ENCODE data around the gene JPH2.
A peak's percentile ranks its signal among the peaks of the same experiment; 100 is the strongest.

JPH2 gene

DNA sequence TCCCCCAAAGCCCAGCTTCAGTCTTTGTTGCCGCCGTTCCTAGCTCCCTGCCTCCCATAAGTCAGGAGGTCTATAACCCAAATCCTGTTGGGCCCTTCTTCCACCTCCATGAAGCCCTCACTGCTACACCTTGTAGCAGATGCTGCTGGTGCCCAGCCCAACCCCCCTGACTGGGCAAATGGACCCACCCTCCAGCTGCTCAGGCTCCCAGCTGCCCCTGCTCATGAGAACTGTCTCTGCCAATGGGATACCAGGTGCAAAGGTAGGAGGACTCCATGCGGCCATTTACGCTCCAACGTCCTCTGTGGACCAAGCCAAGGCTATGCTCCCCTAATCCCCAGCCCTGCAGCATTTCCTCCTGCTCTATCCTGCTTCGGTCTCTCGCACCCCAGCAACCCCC lies 71.8 kb downstream of the JPH2 start:
- Mint-ChIP-seq H3K4me3 (no peak overlapping the region), H3K27ac (peak overlapping the region in 1 of 2 donors; percentile 50), H3K9me3 (no peaks in the 10 kb centered on the region), H3K4me1 (peaks cover 6% of the 10 kb centered on the region), H3K27me3 (peaks cover 57% of the 10 kb centered on the region)
- ATAC-seq (no peak), DNase-seq (no peak)

DNA sequence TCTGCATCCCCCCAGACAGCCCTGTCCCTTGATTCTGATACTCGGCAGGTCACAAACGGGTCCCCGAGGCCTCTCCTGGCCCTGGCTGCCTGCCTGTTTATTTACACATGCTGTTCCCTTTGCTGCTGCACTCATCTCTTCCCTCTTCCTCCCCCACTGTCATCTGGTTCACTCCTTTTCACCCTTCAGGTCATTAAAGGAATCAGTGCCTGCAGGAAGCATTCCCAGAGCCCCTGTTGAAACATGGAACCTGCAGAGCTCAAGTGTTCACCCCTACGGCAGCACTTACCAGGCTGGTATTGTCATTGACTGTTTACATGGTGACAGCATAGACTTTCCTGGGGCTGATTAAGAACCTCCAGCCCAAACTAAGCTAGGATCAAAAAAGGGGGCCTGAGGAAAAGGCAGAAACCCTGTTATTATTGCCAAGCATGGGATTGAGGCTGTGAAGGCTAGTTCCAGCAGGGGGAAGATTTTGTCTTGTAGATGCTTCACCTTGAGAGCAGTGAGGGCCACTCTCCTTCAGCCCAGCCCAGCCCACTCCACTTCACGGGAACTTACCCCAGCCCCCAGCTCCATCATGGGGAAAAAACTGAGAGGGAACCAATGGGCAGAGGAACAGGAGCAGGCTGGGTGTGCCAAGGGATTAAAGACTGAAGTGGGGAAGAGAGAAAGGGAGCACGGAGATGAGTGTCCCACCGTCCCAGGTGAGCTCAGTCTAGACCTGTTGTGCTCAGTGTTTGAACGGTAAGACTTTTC lies 73.2 kb downstream of the JPH2 start:
- peaks cover 0 to 6% of the 10 kb centered on the region in 2 donors for H3K9me3 Mint-ChIP-seq
- ATAC-seq (no peak), DNase-seq (no peak)
- H3K27me3 Mint-ChIP-seq = peaks cover 71% of the 10 kb centered on the region
- H3K4me3 Mint-ChIP-seq = no peak overlapping the region
- H3K27ac Mint-ChIP-seq = no peak overlapping the region
- peaks cover 6% of the 10 kb centered on the region for H3K4me1 Mint-ChIP-seq

DNA sequence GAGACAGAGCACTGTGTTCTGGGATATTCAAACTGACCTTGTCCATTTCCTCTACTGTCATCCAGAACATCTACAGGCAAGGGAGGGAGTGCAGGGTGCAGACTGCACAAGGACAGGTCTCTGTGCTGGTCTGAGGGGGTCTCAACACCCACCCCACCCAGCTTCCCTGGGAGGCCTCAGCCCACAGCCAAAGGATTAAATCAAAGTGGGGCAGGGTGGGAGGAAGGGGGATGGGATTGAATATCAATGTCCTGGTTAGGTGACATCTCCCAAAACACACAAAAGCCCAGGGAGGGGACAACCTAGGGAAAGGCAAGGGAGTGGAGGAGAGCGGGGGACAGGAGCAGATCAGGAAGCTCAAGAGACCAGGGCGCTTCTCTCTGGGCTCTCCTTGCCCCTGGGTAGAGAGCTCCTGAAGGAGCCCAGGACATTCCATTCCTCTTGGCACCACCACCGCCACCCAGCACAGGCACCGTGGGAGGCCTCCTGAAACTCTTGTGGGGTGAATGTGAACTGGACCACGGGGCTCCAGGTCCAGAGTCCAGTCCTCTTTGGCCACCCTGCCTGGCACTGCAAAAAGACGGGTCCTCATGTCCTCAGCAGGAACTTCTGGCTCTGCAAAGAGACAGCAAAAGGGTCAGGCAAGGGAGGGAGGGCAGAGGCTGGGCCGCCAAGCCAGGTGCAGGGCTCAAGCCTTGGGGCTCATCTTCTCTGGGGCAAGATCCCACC lies 73.9 kb downstream of the JPH2 start:
- Mint-ChIP-seq H3K27me3 (peaks cover 65% of the 10 kb centered on the region), H3K4me3 (no peak overlapping the region), H3K4me1 (peaks cover 6% of the 10 kb centered on the region), H3K27ac (no peak overlapping the region), H3K9me3 (peaks cover 0 to 14% of the 10 kb centered on the region in 2 donors)
- DNase-seq (no peak), ATAC-seq (no peak)

DNA sequence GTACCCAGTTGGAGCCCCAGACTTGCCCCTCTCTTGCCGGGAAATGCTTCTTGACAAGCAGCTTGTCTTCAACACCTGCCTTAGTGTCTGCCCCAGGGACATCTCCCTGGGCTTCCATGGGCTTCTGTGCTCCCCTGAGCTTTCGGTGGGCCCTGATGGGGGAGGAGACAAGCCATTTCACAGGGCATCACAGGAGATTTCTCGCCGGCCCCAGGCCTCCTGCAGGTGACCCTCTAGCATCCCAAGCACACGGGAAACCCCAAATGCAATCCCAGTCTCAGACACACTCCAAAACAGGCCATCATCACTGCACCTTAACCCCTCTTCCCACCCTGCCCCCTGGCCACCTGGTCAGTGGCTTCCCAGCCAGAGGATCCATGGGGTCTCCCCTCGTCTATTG lies 74.5 kb downstream of the JPH2 start:
- peaks cover 63% of the 10 kb centered on the region for H3K27me3 Mint-ChIP-seq
- no peak for DNase-seq
- no peak overlapping the region for H3K4me3 Mint-ChIP-seq
- no peak for ATAC-seq
- H3K4me1 Mint-ChIP-seq = peaks cover 6% of the 10 kb centered on the region
- no peak overlapping the region for H3K27ac Mint-ChIP-seq
- peaks cover 3 to 20% of the 10 kb centered on the region in 2 donors for H3K9me3 Mint-ChIP-seq

DNA sequence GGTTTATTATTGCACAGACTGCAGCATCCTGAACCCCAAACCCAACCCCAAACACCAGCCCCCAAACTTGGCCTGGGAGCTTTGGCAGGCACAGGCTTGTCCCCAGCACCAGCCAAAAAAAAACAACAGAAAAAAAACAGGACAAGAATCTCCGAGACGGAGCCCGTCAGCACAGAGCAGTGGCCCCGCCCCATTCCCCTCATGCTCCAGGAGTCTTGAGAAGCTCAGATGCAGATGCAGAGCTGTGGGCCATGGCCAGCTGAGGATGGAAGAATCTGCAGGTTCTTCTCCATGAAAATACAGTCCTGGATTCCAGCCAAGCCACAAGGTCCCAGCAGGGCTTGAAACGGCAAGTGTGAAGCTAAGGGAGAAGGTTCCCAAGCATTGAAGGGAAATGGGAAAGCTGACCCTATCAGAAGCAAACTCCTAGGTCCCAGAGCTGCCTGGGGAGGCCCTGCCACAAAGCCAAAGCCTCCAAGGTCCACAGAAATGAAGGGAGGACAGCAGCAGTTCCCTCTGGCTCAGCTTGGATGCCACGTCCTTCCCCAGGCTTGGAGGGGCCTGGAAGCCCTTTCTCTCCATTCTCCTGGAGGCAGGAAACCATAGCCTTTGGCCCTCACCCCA lies 75.2 kb downstream of the JPH2 start:
- DNase-seq (no peak), ATAC-seq (no peak)
- Mint-ChIP-seq H3K4me3 (no peak overlapping the region), H3K9me3 (peaks cover 9 to 26% of the 10 kb centered on the region in 2 donors), H3K4me1 (peaks cover 6% of the 10 kb centered on the region), H3K27ac (no peak overlapping the region), H3K27me3 (peaks cover 63% of the 10 kb centered on the region)

DNA sequence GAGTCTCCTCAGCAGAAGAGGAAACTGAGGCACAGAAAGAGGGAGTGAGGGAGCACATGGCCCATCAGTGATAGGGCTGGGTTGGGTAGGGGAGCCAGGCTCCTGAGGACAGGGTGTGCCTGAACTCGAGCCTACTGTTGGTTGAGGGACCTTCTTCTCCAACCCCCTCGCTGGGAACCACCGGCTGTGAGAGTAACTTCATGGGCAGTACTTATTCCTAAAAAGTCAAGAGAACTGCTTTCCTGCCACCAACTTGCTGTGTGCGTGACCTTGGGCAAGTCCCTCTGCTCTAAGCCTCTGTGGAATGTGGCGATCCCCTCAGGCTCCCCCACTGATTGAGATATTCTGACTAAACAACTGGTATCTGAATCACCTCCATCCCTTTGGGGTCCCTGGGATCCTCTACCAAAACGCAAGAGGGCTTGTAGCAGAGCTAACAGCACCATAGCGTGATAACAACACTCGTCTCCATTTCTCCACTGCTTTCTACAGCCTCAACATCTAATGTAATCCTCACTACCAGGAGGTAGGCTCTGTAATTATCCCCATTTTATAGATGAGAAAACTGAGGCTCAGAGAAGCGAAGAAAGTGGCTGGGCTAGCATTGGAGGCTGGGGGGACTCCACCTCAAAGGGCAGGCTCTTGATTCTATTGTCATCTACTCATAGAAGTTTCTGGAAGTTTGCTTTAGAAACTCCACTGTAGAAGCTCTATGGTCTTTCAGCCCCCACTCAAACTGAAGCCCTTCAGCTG lies 76.0 kb downstream of the JPH2 start:
- Mint-ChIP-seq H3K9me3 (peaks cover 11 to 34% of the 10 kb centered on the region in 2 donors), H3K27me3 (peaks cover 64% of the 10 kb centered on the region)

DNA sequence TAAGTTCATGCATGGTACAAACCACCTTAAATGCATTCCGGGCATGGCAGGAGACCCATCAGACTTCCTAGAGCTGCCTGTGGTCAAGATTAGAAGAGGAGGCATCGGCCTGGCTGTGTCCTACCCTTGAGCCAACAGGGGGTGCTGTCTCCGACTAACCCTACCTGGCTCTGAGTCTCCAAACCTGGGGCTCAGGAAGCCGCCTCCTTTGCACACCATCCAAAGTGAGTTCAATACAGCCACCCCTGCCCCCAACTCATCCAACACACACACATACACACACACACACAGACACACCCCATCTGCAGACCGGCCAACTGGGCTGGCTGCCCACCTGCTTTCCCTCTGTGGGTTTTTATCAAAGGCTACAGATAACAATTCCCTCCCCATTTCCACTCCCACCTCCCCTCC lies 77.0 kb downstream of the JPH2 start:
- DNase-seq = no peak
- Mint-ChIP-seq H3K27ac (peak overlapping the region in 1 of 2 donors; percentile 77), H3K27me3 (peaks cover 66% of the 10 kb centered on the region), H3K4me1 (no peaks in the 10 kb centered on the region), H3K9me3 (peaks cover 11 to 35% of the 10 kb centered on the region in 2 donors), H3K4me3 (no peak overlapping the region)
- no peak for ATAC-seq

More for the DNA sequence above, 76.0 kb downstream of the JPH2 start:
- DNase-seq (no peak), ATAC-seq (no peak)
- Mint-ChIP-seq H3K4me3 (no peak overlapping the region), H3K27ac (peak overlapping the region in 1 of 2 donors; percentile 10), H3K4me1 (no peaks in the 10 kb centered on the region)

DNA sequence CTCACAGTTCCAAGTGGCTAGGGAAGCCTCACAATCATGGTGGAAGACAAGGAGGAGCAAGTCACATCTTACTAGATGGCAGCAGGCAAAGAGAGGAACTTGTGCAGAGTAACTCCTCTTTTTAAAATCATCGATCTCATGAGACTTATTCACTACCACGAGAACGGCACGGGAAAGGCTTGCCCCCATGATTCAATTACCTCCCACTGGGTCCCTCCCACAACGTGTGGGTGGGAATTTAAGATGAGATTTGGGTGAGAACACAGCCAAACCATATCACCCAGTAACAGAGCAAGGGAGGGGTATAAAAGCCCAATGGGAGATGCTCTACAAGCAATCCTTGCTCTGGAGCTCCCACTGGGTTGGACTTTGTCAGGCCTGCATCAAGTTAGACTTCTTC lies 80.4 kb downstream of the JPH2 start:
- DNase-seq (no peak), ATAC-seq (no peak)
- H3K9me3 Mint-ChIP-seq = peaks cover 11 to 35% of the 10 kb centered on the region in 2 donors
- H3K4me3 Mint-ChIP-seq = no peak overlapping the region
- H3K27me3 Mint-ChIP-seq = peaks cover 77% of the 10 kb centered on the region
- H3K4me1 Mint-ChIP-seq = no peaks in the 10 kb centered on the region
- H3K27ac Mint-ChIP-seq = no peak overlapping the region

DNA sequence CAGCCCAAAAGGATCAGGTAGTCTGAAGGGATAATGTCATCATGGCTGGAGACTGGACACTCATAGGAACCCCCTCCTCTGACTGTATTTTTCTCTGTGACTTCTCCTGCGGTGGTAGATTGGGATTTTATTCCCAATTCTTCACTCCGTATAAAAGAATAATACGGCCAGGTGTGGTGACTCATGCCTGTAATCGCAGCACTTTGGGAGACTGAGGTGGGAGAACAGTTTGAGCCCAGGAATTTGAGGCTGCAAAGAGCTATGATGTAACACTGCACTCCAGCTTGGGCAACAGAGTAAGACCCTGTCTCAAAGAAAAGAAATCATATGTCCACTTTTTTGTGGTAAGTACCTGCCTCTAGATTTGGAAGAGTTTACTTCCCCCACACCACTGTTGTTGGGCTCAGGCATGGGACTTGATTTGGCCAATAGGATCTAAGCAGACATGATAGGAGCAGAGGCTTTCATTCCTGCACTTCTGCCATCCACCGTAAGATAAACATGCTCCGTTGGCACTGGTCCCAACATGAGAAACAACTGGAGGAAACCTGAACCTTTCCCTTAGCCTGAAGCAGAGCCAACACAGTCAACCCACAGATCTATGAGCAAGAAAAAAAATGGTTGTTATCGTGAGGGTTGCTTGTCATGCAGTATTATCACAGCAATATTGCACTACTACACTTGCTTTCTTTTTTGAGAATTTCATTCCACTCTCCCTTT lies 82.0 kb downstream of the JPH2 start:
- peaks cover 88% of the 10 kb centered on the region for H3K27me3 Mint-ChIP-seq
- DNase-seq = no peak

DNA sequence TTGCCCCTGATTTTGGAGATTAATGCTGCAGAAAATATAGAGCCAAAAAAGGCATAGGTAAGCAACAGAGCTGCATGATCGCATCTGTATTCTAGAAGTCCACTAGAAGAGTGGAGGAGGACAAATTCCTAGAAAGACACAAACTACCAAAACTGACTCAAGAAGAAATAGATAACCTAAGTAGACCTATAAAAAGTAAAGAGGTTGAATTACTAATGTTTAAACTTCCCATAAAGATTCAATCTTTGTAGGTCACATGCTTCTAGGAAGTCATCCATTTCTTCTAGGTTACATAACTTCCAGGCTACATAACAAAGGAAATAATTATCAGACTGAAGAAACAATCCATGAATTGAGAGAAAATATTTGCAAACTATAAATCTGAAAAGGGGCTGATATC lies 84.4 kb downstream of the JPH2 start:
- H3K27ac Mint-ChIP-seq = no peak overlapping the region
- no peak for ATAC-seq

More for the DNA sequence above, 82.0 kb downstream of the JPH2 start:
- H3K9me3 Mint-ChIP-seq = peaks cover 15 to 35% of the 10 kb centered on the region in 2 donors
- H3K4me3 Mint-ChIP-seq = no peak overlapping the region
- H3K27ac Mint-ChIP-seq = no peak overlapping the region
- no peak for ATAC-seq
- no peaks in the 10 kb centered on the region for H3K4me1 Mint-ChIP-seq

DNA sequence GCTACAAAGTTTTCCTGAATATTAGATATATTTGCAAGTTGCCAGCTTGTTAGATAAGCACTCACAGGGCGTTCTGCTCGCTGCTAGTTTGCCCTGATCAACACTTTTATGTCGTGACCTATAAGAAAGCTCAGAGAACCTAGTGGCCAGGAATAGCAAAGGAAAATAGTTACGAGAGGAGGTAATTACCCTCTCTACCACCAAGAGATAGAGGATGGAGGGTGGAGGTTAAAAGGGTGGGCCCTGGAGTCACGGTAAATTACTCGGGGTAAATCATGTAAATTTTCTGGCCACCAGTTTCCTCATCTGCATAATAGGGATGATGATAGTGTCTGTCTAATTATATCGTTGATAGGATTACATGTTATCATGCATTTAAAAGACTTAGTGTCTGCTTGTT lies 87.2 kb downstream of the JPH2 start:
- Mint-ChIP-seq H3K27me3 (peaks cover 52% of the 10 kb centered on the region), H3K4me1 (no peaks in the 10 kb centered on the region), H3K4me3 (no peak overlapping the region), H3K9me3 (peaks cover 0 to 4% of the 10 kb centered on the region in 2 donors), H3K27ac (no peak overlapping the region)
- no peak for DNase-seq
- ATAC-seq = no peak

More for the DNA sequence above, 84.4 kb downstream of the JPH2 start:
- H3K4me1 Mint-ChIP-seq = no peaks in the 10 kb centered on the region
- H3K27me3 Mint-ChIP-seq = peaks cover 80% of the 10 kb centered on the region
- no peak overlapping the region for H3K4me3 Mint-ChIP-seq
- no peak for DNase-seq
- H3K9me3 Mint-ChIP-seq = peaks cover 13 to 16% of the 10 kb centered on the region in 2 donors

DNA sequence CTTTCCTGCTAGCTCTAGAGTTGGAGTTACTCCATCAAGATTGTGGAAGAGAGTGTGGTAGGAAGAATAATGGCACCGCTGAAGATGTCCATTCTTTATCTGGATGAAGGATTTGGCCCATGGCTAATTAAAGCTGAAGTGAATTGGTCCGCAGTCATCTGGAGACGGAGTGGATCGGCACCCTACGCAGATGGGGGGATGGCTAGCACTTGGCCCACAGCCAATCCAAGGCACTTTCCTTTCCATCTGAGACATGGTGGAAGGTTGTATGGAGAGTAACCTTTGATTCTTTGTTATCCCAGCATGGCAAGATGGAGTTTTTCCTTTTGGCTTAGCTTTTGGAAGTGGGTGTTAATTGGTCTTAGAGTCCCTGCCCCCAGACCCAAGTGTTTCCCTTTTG lies 88.3 kb downstream of the JPH2 start:
- H3K4me1 Mint-ChIP-seq = no peaks in the 10 kb centered on the region
- no peak overlapping the region for H3K4me3 Mint-ChIP-seq
- peaks cover 46% of the 10 kb centered on the region for H3K27me3 Mint-ChIP-seq
- no peak for DNase-seq
- no peak overlapping the region for H3K27ac Mint-ChIP-seq
- no peak for ATAC-seq
- peaks cover 0 to 4% of the 10 kb centered on the region in 2 donors for H3K9me3 Mint-ChIP-seq

DNA sequence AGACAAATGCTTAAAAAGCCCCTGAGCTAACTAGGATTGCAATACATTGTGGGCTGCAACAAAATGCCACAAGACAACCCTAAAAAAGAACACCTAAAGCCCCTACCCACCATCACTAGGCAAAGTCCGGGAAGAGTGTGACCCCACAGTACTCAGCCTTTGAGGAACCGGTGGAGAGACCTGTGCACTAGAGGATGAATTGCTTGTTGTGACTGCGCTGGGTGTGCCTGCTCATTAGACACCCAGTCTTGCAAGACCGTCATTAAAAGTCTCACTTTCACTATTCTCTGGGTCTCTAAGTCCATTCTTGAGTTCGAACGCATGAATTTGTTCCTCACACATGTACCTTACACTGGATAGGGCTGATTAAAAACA lies 88.7 kb downstream of the JPH2 start:
- Mint-ChIP-seq H3K9me3 (peaks cover 0 to 4% of the 10 kb centered on the region in 2 donors), H3K4me3 (no peak overlapping the region), H3K4me1 (no peaks in the 10 kb centered on the region), H3K27me3 (peaks cover 44% of the 10 kb centered on the region), H3K27ac (no peak overlapping the region)
- DNase-seq (no peak), ATAC-seq (no peak)

DNA sequence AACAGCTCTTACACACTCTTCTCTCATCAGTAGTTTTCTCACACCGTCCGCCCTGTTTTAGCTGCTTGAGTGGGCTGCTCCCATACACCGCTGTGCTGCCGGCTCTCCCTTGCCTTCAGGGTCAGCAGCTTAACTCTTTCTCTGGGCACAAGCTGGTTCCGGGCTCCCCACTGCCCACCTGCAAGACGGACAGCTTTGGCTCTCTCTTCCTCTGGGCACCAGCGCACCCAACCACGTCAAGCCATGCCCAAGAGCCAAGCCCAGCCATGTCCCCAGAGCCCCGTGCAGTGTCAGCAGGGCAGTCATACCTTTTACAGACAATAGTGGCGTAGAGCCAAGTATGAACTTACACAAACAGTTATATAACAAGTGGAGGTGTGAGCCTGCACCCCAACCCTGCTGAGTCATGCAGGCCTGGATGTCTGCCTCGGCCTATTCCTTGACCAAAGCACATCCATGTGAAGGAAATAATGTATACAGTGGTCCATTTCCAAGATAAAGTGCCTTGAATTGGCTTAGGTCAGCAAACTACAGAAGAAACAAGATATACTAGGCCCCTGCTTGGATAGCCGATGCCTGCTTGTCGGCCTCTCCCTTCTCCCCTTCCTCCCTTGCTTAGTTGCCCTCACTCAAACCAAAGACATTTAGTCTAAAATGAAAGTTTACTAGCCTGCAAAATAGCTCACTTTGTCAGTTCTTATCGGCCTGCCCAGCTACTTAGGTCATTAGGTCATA lies 89.3 kb downstream of the JPH2 start:
- Mint-ChIP-seq H3K4me3 (no peak overlapping the region), H3K4me1 (peaks cover 4% of the 10 kb centered on the region), H3K27ac (peak overlapping the region in 1 of 2 donors; percentile 43), H3K9me3 (peaks cover 0 to 4% of the 10 kb centered on the region in 2 donors), H3K27me3 (peaks cover 43% of the 10 kb centered on the region)
- ATAC-seq (no peak), DNase-seq (no peak)
